Superior temporal gyrus (tissue), 1 donor: ENCODE measurements around the gene DGKK.

Experiments
- DNase-seq: peaks from one replicate; pipeline ENCODE4 v3.0.0-alpha.2; 2016; ENCODE audit errors: extremely low spot score

DGKK gene

GRCh38 chrX:50470103-50471031, at the start of gene DGKK:
TSS of gene DGKK (minus strand) at chrX:50470825. CDS start at chrX:50470678, 147 bp downstream.
- no peak for DNase-seq

GRCh38 chrX:50514811-50515210, 44.2 kb upstream of the DGKK start:
- no peak for DNase-seq

- no peak for DNase-seq
Measured at GRCh38 chrX:50497114-50497513, 26.5 kb upstream of the DGKK start.

- DNase-seq, result no peak
Measured at GRCh38 chrX:50495616-50496015, 25.0 kb upstream of the DGKK start.

DNA sequence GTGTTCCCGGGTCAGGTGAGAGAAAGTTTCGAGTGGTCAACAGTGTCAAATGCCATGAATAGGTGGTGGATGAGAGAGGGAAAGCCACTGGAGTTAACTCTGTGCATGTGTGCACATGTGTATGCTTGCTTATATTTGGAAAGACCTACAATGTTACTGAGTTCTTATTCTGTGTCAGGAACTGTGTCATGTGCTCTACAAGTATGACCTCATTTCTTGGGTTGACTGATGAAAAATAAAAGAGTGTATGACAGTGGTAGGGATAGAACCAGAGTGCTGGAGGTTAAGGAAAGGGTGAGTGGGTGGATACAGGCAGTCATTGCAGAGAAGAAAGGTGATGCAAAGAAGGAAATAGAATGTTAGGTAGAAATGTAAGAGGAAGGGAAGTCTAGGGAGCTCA, 22.1 kb upstream of the DGKK start:
- no peak for DNase-seq

DNA sequence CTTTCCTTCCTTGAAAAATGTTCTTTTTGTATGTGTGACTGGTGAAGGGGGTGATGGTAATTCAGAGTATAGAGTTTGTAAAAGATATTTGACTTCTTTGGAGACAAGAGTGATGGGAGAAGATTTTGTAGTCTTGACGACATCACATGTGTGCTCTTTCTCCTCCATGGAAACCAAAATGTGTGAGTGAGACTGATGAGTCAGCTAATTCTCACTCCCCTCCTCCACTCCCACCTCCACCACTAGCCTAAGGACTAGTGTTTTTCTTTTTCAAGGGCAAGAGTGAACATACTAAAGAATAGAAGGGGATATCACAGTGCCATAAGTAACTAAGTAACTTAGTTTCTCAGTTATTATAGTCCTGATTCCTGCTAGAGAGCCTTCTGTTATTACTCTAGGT, 14.0 kb upstream of the DGKK start:
- DNase-seq, result no peak

DNA sequence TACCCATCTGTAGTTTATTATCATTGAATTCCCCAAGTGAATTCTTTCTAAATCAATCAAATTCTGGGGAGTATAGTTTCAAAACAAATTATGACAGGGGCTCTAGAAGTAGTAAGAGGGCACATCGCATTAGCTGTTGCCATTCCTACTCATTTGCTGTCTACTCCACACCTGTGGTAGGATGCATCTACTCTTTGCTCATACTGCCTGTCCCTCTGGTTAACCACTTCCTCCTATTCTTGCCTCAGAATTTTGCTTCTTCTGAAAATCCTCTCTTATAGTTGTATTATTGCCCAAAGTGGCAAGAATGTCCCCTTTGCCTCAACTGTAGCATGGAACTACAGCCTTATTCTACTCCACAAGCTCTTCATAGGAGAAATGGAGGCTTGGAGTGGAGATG, 12.7 kb upstream of the DGKK start:
- DNase-seq, result no peak

- no peak for DNase-seq
Measured at GRCh38 chrX:50475208-50475607, 4.6 kb upstream of the DGKK start.

DNA sequence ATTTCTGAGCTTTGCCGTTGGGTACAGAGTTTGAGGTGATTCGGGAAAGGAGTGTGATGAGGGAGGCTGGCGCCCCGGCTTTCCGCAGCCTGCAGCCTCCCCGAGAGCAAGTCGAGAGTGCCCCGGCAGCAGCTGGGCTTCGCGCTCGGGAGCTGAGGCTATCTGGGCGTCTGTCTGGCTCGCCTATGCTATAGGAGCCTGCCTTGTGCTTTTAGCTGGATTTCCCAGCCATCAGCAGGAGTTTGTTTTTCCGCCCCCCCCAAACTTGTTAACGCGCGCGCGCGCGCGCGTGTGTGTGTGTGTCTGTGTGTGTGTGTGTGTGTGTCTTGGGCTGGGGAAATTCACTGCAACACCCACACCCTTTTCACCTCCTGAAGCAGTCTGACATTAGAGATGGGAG, 765 bp upstream of the DGKK start:
- DNase-seq, result no peak

DNA sequence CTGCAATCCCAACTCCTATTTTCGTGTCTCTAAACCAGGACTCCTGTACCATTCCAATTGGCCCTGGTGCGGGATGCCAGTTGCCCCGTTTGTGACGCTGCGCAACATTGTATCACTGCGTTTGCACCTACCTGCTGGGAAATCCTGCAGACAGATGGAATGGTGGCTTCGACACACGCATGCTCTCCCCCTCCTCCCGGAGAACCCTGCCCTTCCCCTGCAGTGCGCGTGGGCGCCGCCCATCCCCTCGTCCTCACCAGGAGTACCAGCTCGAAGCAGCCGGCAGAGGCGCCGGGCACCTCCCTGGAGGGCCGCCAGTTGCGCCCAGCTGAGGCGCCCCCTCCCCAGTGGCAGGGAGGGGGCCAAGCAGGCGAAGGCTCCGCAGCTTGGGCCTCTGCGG, 1.4 kb downstream of the DGKK start:
- DNase-seq, result no peak

- no peak for DNase-seq
Measured at GRCh38 chrX:50459615-50460014, 11.0 kb downstream of the DGKK start.

DNA sequence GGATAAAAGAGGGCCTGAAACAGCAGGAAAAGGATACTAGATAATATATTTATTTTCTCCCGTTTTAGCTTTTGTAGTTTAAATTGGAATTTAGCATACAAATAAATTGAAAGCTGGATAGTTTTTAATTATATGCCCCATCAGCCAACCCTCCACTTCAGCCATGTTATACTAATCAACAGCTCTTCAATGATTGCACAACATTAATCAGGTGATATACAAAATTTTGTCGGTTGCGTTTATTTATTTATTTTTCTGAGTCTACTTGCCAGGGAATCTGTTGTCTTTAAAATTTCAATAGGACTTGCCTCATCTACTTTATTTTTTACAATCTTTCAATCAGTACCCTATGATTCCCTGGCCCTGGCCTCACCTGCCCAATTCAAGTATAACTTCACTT, 12.1 kb downstream of the DGKK start:
- DNase-seq, result no peak

GRCh38 chrX:50456712-50457484, 13.7 kb downstream of the DGKK start:
- DNase-seq, result no peak

DNA sequence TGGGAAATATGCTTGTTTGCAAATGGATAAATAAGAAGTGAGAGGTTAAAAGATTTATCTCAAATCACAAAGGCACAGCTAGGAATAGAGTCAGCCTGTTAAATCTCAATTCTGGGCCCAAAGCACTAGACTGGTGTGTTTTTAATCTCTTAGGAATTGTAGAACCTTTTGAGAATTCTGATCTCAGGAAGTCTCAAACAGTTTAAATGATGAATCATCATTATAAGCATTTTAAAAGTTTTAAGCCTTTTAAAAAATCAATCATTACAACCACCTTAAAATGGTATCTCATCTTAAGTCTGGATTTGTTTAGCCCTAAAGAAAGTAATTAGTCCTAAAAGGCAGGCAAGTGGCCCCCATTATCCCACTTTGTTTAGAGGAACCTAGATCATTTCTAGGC, 17.8 kb downstream of the DGKK start:
- DNase-seq, result no peak

DNA sequence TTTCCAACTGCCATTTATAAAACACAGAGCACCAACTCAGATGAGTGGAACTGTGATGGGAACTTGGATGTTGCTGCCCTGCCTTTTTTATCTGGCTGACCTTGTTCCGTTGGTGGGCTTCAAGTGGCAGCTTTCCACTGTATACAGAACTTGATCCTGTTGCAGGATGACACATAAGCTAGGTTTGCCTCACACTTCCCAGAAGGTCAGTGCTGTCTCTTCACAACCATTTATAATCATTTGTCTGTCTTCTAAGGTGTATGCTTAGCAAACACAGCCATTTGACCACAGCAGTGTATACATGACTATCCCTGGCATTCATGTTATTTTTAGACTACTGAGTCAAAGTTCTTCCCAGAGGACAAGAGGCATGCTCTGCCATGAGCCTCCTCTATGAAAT, 20.3 kb downstream of the DGKK start:
- no peak for DNase-seq

GRCh38 chrX:50448565-50448964, 22.1 kb downstream of the DGKK start:
- no peak for DNase-seq

DNA sequence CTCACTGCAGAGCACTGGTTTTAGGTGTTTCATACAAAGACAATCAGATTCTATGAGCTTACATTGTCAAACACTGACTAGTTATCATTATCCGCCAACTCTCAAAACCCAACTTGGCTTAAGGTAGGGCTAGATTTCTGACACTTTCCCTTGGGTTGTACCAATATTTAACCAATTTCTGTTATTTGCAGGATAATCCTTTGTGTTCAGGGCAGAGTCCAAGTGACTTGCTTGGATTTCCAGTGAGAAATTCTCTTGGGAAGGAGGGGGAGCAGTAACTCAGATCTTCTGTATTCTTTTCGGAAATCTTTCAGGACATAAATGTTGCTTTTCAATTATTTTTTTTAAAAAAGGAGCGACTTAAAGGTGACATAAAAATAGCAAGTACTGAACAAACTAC, 23.1 kb downstream of the DGKK start:
- DNase-seq, result no peak

- no peak for DNase-seq
Measured at GRCh38 chrX:50442426-50443116, 28.1 kb downstream of the DGKK start.

- DNase-seq, result no peak
Measured at GRCh38 chrX:50436797-50437196, 33.8 kb downstream of the DGKK start.

DNA sequence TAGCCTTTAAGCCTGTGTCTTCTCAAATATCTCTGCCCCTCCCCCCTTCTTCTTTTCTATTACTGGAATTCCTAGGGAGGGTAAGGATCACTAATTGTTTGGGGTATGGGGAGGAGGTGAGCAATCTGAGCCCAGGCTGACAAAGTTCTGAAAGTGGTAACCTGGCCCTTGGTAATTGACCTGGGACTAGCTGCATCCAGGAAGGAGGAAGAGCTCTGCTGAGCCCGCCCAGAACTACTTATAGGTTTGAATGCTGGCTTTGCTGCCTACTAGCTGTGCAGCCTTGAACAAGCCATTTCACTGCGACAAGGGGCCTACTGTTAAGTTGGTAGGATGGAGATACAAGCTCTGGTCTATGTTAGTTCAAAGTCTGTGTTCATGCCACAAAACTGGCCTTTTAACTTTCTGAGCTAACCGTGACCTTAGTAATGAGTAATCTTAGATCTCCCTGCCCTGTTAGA, 37.8 kb downstream of the DGKK start:
- DNase-seq, result no peak

DNA sequence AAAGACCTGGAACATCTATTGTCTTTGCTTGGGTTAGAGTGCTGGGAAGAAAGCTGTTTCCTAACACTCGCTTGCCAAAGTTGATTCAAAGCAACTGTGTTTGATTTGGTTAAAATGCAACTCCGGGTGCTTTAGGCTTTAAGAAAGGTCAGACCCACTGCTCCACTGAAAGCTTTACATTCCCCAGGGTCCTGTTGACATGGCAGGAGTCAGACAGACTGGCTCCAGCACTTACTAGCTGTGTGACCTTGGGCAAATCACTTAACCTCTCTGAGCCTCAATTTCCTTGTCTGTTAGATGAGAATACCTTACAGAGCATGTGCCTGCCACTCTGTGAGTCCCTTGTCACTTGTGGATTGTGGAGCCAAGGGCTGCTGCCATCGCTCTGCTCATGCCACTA, 39.0 kb downstream of the DGKK start:
- no peak for DNase-seq

GRCh38 chrX:50430917-50431575, 39.6 kb downstream of the DGKK start:
- no peak for DNase-seq
